Stimulated activated CD8-positive, alpha-beta memory T cell treated with anti-CD3 and anti-CD28 coated beads, Interleukin-4, amount 100 ng/mL, for 4 hours (primary cell): ENCODE data around the gene MYO15B.

Experiments used
- DNase-seq, 2 donors: peaks; one replicate each; pipeline ENCODE4 v3.0.0-alpha.2; 2020; ENCODE audit warnings: low read depth in 2 of 2, low spot score in 1 of 2

MYO15B gene

GRCh38 chr17:75587675-75588595 is at the start of gene MYO15B:
Gene MYO15B (plus strand): TSS chr17:75587800. CDS start chr17:75588058, 258 bp downstream.
- peak; percentile 19 to 55 for DNase-seq

- no peak for DNase-seq
Observed at GRCh38 chr17:75539967-75540729, 47.5 kb upstream of the MYO15B start.

GRCh38 chr17:75540923-75541503 is 46.6 kb upstream of the MYO15B start:
- DNase-seq = no peak

GRCh38 chr17:75542229-75542628 is 45.4 kb upstream of the MYO15B start:
- DNase-seq = no peak

GRCh38 chr17:75542728-75543336 is 44.8 kb upstream of the MYO15B start:
- no peak for DNase-seq

- DNase-seq = no peak
Observed at GRCh38 chr17:75544250-75544649, 43.4 kb upstream of the MYO15B start.

- no peak for DNase-seq
Observed at GRCh38 chr17:75546181-75546580, 41.4 kb upstream of the MYO15B start.

GRCh38 chr17:75547091-75547490 is 40.5 kb upstream of the MYO15B start:
- DNase-seq = no peak

- DNase-seq = no peak
Observed at GRCh38 chr17:75548813-75549212, 38.8 kb upstream of the MYO15B start.

- no peak for DNase-seq
Observed at GRCh38 chr17:75549246-75550138, 38.1 kb upstream of the MYO15B start.

GRCh38 chr17:75550139-75550465 is 37.5 kb upstream of the MYO15B start:
- DNase-seq = no peak

GRCh38 chr17:75551266-75551665 is 36.3 kb upstream of the MYO15B start:
- DNase-seq = no peak

- no peak for DNase-seq
Observed at GRCh38 chr17:75552425-75553294, 34.9 kb upstream of the MYO15B start.

- no peak for DNase-seq
Observed at GRCh38 chr17:75553295-75554110, 34.1 kb upstream of the MYO15B start.

- no peak for DNase-seq
Observed at GRCh38 chr17:75555679-75556153, 31.9 kb upstream of the MYO15B start.

GRCh38 chr17:75557075-75557851 is 30.3 kb upstream of the MYO15B start:
- no peak for DNase-seq

GRCh38 chr17:75557852-75558665 is 29.5 kb upstream of the MYO15B start:
- no peak for DNase-seq
